Measurements from ENCODE around the gene ASPSCR1.

DNA sequence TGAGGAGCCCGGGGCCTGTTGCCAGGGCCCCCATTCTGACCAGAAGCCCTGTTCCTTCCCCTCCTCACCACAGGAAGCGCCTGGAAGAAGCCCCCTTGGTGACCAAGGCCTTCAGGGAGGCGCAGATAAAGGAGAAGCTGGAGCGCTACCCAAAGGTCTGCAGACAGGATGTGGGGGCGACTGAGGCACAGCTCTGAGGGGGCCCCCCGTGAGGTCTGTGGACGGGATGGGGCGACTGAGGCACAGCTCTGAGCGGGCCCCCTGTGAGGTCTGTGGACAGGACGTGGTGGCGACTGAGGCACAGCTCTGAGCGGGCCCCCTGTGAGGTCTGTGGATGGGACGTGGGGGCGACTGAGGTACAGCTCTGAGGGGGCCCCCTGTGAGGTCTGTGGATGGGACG lies 32.0 kb downstream of the ASPSCR1 start:
- TF ChIP-seq, protein P1, sequence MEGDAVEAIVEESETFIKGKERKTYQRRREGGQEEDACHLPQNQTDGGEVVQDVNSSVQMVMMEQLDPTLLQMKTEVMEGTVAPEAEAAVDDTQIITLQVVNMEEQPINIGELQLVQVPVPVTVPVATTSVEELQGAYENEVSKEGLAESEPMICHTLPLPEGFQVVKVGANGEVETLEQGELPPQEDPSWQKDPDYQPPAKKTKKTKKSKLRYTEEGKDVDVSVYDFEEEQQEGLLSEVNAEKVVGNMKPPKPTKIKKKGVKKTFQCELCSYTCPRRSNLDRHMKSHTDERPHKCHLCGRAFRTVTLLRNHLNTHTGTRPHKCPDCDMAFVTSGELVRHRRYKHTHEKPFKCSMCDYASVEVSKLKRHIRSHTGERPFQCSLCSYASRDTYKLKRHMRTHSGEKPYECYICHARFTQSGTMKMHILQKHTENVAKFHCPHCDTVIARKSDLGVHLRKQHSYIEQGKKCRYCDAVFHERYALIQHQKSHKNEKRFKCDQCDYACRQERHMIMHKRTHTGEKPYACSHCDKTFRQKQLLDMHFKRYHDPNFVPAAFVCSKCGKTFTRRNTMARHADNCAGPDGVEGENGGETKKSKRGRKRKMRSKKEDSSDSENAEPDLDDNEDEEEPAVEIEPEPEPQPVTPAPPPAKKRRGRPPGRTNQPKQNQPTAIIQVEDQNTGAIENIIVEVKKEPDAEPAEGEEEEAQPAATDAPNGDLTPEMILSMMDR (conservative IDR thresholded peaks at IDR 0.05; ENCODE audit: low read length) = no peak
- TF ChIP-seq EZH2phosphoT487 (IDR thresholded peaks at IDR 0.05; ENCODE audit: borderline replicate concordance, low read depth, low read length) = no peak
